ENCODE data around the gene ZFP90. TPM values are rescaled to one million over a fixed set of nuclear protein-coding genes. Genes with fewer than 3 reads are reported as not detected.

ZFP90 gene
- total and polyA plus RNA-seq, 9 of the 15 experiments (the other 6 are each of a cell fraction or from before 2014, with no cell fraction given), result 0.66 to 2.9 (median 2.3) TPM

GRCh38 chr16:68512183-68512582 lies 26.9 kb upstream of the ZFP90 start (continued):
- TF ChIP-seq TFE3 (CRISPR knock-in tag; IDR thresholded peaks at IDR 0.05), result peak; percentile 79
- no peak for TF ChIP-seq HSF4 (CRISPR knock-in tag; IDR thresholded peaks at IDR 0.05; ENCODE audit: borderline replicate concordance)
- no peak for TF ChIP-seq ZNF644 (tag; IDR thresholded peaks at IDR 0.05; ENCODE audit: low read depth)
- TF ChIP-seq CBX5 (IDR thresholded peaks at IDR 0.05; ENCODE audit: borderline replicate concordance, low read depth), result no peak
- TF ChIP-seq POLR2AphosphoS2 (IDR thresholded peaks at IDR 0.05; ENCODE audit: low read length), result no peak
- TF ChIP-seq CBFB (CRISPR knock-in tag; IDR thresholded peaks at IDR 0.05), result no peak
- no peak for TF ChIP-seq ELK3 (CRISPR knock-in tag; IDR thresholded peaks at IDR 0.05)
- TF ChIP-seq ZNF224 (CRISPR knock-in tag; IDR thresholded peaks at IDR 0.05), result no peak
- TF ChIP-seq MITF (IDR thresholded peaks at IDR 0.05), result no peak
- no peak for TF ChIP-seq ZNF143 (CRISPR knock-in tag; IDR thresholded peaks at IDR 0.05)

All from K562 (cell line).